Adipocyte (in vitro differentiated cells): ENCODE measurements around the gene TNS3.
"Not testable (repeated sequence)": the region's sequence is repeated elsewhere in the genome, so short reads cannot be mapped to it uniquely, and the experiment has no call there.

Experiments used
- DNase-seq: peaks from one replicate; pipeline ENCODE4 v3.0.0-alpha.2; 2015; ENCODE audit warnings: low read depth
- H3K27me3 ChIP-seq: replicated peaks from 2 replicates; pipeline ENCODE4 v1.7.0; 2013; ENCODE audit warnings: mild to moderate bottlenecking, low read length, moderate library complexity; ENCODE audit not compliant: control insufficient read depth, insufficient read depth
- H3K36me3 ChIP-seq: 2 replicates; pipeline ENCODE4 v1.7.0; 2013; ENCODE audit warnings: low read length, mild to moderate bottlenecking, moderate library complexity; ENCODE audit not compliant: control insufficient read depth, insufficient read depth, severe bottlenecking
- H3K4me1 ChIP-seq: 2 replicates; pipeline ENCODE4 v1.7.0; 2013; ENCODE audit warnings: mild to moderate bottlenecking, low read length, moderate library complexity; ENCODE audit not compliant: control insufficient read depth, insufficient read depth
- H3K4me3 ChIP-seq: 2 replicates; pipeline ENCODE4 v1.7.0; 2013; ENCODE audit warnings: mild to moderate bottlenecking, low read length, moderate library complexity
- H3K9ac ChIP-seq: 2 replicates; pipeline ENCODE4 v1.7.0; 2013; ENCODE audit warnings: mild to moderate bottlenecking, low read length, moderate library complexity
- H3K9me3 ChIP-seq: 2 replicates; pipeline ENCODE4 v1.7.0; 2013; ENCODE audit warnings: mild to moderate bottlenecking, low read length, moderate library complexity; ENCODE audit not compliant: control insufficient read depth

Gene TNS3

DNA sequence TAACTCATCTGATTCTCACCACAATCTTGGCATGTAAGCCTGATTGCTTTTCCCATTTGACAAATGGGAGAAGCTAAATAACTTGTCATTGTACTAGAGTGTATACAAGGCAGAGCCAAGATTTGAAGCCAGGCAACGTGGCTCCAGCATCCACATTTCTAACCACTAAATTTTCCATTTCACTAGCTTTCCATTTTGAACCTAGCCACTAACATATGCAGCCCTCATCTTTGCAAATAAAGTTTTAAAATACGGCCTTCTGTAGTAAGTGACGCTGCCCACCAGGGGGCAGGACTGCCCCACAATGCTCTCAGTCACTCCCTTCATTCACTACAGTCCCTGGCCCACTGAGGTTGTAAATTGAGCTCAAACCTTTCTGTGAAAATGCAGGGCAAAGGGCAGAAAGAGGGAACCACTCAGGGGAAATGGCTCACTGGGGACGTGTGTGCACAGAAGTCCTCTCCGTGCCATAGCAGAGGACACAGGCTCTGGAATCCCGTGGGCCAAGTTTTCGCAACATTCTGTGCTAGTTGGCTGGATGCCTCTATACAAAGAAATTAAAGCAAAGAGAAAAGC, 315.7 kb downstream of the TNS3 start:
- H3K4me1 ChIP-seq: peaks cover 17% of the 10 kb centered on the region
- H3K36me3 ChIP-seq: no peaks in the 10 kb centered on the region
- no peak overlapping the region for H3K4me3 ChIP-seq
- DNase-seq: peak; percentile 81
- H3K27me3 ChIP-seq: peaks cover 3% of the 10 kb centered on the region
- H3K9me3 ChIP-seq: peaks cover 20% of the 10 kb centered on the region
- H3K9ac ChIP-seq: peak overlapping the region; percentile 68

DNA sequence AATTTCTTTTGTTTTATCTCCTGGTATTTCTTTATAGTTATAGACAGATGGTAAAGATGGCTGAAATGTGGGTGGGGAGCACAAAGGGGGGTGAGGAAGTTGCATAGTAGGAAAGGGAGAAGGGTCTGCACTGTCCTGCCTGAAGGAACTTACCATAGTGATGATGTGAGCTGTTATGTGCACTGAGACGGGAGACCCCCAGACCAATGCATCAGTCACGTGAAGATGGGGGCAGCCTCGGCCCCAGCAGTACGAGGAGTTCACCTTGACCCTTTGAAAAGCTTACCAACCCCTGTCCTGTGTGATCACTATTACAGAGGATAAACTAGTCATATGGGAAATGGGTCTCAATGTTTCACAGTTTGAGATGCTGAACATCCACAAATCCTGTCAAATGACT, 316.3 kb downstream of the TNS3 start:
- Histone ChIP-seq H3K36me3 (no peaks in the 10 kb centered on the region), H3K9me3 (peaks cover 20% of the 10 kb centered on the region), H3K27me3 (peaks cover 3% of the 10 kb centered on the region), H3K4me3 (no peak overlapping the region), H3K4me1 (peaks cover 17% of the 10 kb centered on the region), H3K9ac (peak overlapping the region; percentile 68)
- no peak for DNase-seq

DNA sequence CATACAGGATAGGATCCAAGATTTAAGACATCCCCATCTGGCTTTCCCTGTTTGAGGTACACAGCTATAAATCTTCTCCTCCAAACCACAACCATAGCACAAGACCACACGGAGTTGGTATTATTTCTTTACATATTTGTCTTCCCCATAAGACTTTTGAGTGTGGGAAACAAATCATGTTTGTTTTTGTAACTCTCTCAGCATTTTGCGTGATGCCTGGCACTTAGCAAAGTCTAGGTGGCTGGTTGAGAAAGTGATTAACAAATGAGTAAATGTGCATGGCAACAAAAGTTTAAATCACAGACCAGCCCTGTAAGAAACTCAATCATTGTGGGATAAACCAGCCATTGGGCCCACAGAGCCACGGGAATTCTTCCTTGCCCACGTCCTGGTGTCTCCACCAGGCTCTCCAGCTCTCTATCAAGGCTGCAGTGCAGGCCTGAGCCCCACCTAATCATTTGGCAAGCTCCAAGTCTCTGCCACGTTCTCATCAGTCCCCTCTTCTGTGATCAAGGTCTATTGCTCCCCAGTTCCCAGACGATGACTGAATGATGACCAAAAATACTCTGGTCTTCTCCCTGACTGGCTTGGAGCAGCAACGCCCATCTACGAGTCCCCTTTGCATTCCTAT, 317.8 kb downstream of the TNS3 start:
- H3K4me1 ChIP-seq: peaks cover 17% of the 10 kb centered on the region
- H3K4me3 ChIP-seq: no peak overlapping the region
- H3K9me3 ChIP-seq: peaks cover 16% of the 10 kb centered on the region
- no peak for DNase-seq
- H3K36me3 ChIP-seq: no peaks in the 10 kb centered on the region
- peaks cover 3% of the 10 kb centered on the region for H3K27me3 ChIP-seq
- H3K9ac ChIP-seq: no peak overlapping the region

DNA sequence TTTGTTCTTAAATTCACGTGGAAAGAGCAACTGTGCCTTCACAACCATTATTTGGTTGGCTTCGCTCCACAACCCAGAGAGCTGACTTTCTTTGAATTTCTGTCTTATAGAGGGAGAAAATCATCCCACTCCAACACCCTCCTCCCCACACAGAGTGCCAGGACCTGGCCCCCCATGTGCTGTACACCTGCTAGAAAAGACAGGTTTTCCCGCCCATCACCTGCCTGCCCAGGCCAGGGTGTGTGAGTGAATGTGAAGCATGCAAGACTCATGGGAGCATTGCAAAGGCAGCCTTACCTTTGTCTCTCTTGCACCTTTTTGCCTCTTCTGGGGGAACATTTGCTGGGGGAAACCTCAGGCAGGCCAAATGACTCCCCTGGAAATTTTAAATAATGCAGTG, 319.0 kb downstream of the TNS3 start:
- no peak for DNase-seq
- peaks cover 3% of the 10 kb centered on the region for H3K27me3 ChIP-seq
- peaks cover 3% of the 10 kb centered on the region for H3K9me3 ChIP-seq
- no peak overlapping the region for H3K4me3 ChIP-seq
- peaks cover 17% of the 10 kb centered on the region for H3K4me1 ChIP-seq
- no peaks in the 10 kb centered on the region for H3K36me3 ChIP-seq
- no peak overlapping the region for H3K9ac ChIP-seq

DNA sequence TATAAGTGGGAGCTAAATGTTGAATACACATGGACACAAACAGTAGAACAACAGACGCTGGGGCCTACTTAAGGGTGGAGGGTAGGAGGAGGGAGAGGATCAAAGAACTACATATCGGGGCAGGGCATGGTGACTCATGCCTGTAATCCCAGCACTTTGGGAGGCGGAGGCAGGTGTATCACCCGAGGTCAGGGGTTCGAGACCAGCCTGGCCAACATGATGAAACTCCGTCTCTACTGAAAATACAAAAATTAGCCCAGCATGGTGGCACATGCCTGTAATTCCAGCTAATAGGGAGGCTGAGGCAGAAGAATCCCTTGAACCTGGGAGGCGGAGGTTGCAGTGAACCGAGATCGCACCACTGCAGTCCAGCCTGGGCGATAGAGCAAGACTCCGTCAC, 319.8 kb downstream of the TNS3 start:
- H3K9ac ChIP-seq, DNase-seq, H3K27me3 ChIP-seq, H3K9me3 ChIP-seq, H3K36me3 ChIP-seq, H3K4me3 ChIP-seq: not testable (repeated sequence)
- peaks cover 17% of the 10 kb centered on the region for H3K4me1 ChIP-seq

DNA sequence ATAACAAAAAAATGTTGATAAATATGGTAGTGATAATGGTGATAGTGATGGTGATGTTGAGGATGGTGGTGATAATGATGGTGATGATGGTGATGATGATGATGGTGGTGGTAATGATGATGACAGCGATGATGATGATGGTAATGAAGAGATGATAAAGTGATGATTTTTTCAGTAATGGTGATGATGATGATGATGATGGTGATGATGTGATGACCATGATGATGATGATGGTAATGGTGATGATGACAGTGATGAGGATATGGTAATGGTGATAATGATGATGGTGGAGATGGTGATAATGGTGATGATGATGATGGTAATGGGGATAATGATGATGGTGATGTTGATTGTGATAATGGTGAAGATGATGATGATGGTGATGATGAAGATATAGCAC, 321.6 kb downstream of the TNS3 start:
- Histone ChIP-seq H3K4me3 (no peak overlapping the region), H3K9me3 (no peaks in the 10 kb centered on the region), H3K36me3 (no peaks in the 10 kb centered on the region), H3K27me3 (peaks cover 3% of the 10 kb centered on the region), H3K9ac (no peak overlapping the region), H3K4me1 (peaks cover 13% of the 10 kb centered on the region)
- DNase-seq: no peak

DNA sequence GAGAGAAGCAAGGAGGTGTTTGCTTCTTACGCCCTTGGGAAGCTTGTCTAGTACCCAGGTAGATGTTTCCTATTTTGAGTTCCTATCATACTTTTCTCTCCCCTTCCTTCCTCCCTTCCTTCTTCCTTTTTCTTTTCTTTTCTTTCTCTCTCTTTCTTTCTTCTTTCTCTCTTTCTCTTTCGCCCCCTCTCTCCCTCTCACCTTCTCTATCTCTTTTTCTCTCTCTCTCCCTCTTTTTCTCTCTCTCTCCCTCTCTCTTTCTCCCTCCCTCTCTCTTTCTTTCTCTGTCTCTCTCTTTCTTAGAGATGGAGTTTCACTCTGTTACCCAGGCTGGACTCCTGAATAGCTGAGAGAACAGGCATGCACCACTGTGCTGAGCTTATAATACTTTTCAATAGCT, 322.2 kb downstream of the TNS3 start:
- Histone ChIP-seq H3K9ac (no peak overlapping the region), H3K4me1 (peaks cover 19% of the 10 kb centered on the region), H3K27me3 (peaks cover 3% of the 10 kb centered on the region), H3K36me3 (no peaks in the 10 kb centered on the region), H3K9me3 (no peaks in the 10 kb centered on the region), H3K4me3 (no peak overlapping the region)
- no peak for DNase-seq

DNA sequence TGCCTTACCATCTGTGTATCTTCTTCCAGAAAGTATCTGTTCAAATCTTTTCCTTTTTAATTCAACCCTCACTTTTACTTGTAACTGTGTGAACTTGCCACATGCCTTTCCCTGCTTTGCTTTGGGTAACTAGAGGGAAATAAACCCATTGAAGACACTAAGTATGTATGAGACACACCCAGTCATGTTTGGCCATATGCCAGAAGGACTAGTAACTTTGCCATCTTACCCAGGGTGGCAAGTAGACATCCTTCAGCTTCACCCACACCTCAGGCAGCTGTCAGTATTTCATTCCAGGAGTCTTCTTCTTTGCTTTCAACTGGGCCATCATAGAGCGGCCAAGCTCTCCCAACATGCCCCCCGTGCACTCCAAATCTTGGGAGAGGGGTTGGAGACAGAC, 323.1 kb downstream of the TNS3 start:
- no peak overlapping the region for H3K9ac ChIP-seq
- H3K4me3 ChIP-seq: no peak overlapping the region
- DNase-seq: no peak
- H3K4me1 ChIP-seq: peaks cover 24% of the 10 kb centered on the region
- no peaks in the 10 kb centered on the region for H3K9me3 ChIP-seq
- H3K27me3 ChIP-seq: peaks cover 2% of the 10 kb centered on the region
- no peaks in the 10 kb centered on the region for H3K36me3 ChIP-seq

DNA sequence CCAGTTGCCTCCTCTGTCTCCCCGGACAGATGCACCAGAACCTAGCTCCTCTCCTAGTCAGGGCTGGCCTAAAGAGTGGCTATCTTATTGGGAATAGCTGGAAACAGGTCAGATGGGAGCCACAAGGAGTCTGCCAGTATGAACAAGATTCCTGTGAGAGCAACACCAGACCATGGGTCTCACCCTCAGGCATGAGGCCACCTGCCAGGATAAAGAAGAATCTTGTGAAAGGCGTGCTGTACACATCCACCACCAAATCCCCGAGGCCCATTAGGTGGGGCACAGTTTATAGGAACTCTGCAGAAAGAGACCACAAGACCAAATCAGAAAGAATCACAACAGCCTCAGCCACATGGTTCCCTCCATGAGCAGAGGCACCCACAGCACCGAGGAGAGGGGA, 325.9 kb downstream of the TNS3 start:
- DNase-seq: peak; percentile 56
- no peaks in the 10 kb centered on the region for H3K9me3 ChIP-seq
- H3K27me3 ChIP-seq: no peaks in the 10 kb centered on the region
- peaks cover 30% of the 10 kb centered on the region for H3K4me1 ChIP-seq
- H3K36me3 ChIP-seq: no peaks in the 10 kb centered on the region
- H3K9ac ChIP-seq: peak overlapping the region; percentile 89
- H3K4me3 ChIP-seq: no peak overlapping the region

DNA sequence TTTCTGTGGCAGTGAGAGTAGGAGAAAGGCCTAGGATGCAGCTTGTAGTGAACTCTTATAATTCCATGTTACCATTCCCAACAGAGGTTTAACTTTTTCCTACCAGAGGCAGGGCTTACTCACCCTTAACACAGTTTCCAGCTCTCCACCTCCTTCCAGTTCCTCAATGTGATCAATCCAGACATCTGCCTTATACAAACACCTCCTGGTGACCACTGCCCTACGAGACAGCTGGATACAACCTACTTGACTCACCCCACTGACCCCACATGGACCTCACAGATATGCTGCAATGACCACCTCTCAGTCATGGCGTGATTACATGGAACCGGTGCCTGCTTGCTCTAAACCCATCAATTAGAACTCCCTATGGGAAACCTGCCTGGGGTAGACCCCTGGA, 326.5 kb downstream of the TNS3 start:
- H3K27me3 ChIP-seq: no peaks in the 10 kb centered on the region
- no peaks in the 10 kb centered on the region for H3K9me3 ChIP-seq
- no peak overlapping the region for H3K4me3 ChIP-seq
- no peak for DNase-seq
- H3K36me3 ChIP-seq: no peaks in the 10 kb centered on the region
- peak overlapping the region; percentile 89 for H3K9ac ChIP-seq
- peaks cover 30% of the 10 kb centered on the region for H3K4me1 ChIP-seq

DNA sequence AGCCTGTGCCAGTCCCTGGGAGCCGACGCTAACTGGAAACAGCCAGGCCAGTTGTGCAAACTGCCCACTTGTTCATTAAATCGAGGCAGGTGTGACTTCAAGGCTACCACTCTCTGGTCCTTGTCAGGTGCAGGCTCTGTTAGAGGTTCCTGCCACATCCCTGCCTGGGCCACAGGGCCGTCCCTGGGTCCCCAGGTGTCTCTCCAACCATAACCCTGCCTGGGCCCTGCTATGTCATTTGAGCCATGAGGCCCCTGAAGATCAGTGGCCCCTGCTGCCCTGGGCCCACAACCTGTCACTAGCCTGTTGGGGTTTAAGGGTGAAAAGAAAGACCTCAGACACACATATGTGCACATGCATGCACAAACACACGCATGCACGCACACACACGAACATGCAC, 326.9 kb downstream of the TNS3 start:
- Histone ChIP-seq H3K9ac (peak overlapping the region; percentile 89), H3K27me3 (no peaks in the 10 kb centered on the region), H3K36me3 (no peaks in the 10 kb centered on the region), H3K4me3 (no peak overlapping the region), H3K4me1 (peaks cover 30% of the 10 kb centered on the region), H3K9me3 (peaks cover 3% of the 10 kb centered on the region)
- no peak for DNase-seq
